Lower leg skin (tissue), 4 donors: ENCODE measurements around the gene IFNG-AS1. TPM values are rescaled to one million over a fixed set of nuclear protein-coding genes. Genes with fewer than 3 reads are reported as not detected.
A peak's percentile ranks its signal among the peaks of the same experiment; 100 is the strongest.

Experiments
- DNase-seq, 2 donors: peaks; one replicate each; pipeline ENCODE4 v3.0.0-alpha.2; 2019; ENCODE audit warnings: low spot score in 2 of 2
- H3K4me3 ChIP-seq: fragments of 200-600 bp; sonication (generic); 2 replicates; pipeline ENCODE4 v1.5.1; 2017; ENCODE audit warnings: mild to moderate bottlenecking, low read depth; ENCODE audit not compliant: poor library complexity, severe bottlenecking
- POLR2A ChIP-seq, 2 donors: fragments of 450-650 bp; IDR thresholded peaks; one replicate each; pipeline ENCODE4 v1.6.1; 2016 to 2017; ENCODE audit warnings: antibody characterized with exemption in 2 of 2, mild to moderate bottlenecking in 1 of 2, moderate library complexity in 1 of 2
- WGBS, 2 donors: methylation state at CpG; one replicate each; pipeline ENCODE4 v1.1.5; 2018; 5-methylcytosine and 5-hydroxymethylcytosine counted together
- intact Hi-C: fragments of 100-400 bp; cut with DNase I; formaldehyde crosslinking; loops from one replicate; pipeline ENCODE4 v1.15.0; 2023; ENCODE audit warnings: low total_unique reads
- total RNA-seq, 4 donors: library from RNA; depleted of rRNA; stranded (reverse); fragments of >200 nt; gene quantifications; one replicate each; pipeline ENCODE4 v1.1.0, GENCODE V29; 2016
- TF ChIP-seq, protein P1 (sequence below), 3 donors: fragments of 450-650 bp; IDR thresholded peaks; one replicate each; pipeline ENCODE4 v1.5.1; 2016; ENCODE audit warnings: antibody characterized with exemption in 3 of 3, mild to moderate bottlenecking in 3 of 3, moderate library complexity in 2 of 3

The IFNG-AS1 gene
- total RNA-seq, 4 donors from 2014 or later = 0.37 to 0.58 TPM; not detected in 2

DNA sequence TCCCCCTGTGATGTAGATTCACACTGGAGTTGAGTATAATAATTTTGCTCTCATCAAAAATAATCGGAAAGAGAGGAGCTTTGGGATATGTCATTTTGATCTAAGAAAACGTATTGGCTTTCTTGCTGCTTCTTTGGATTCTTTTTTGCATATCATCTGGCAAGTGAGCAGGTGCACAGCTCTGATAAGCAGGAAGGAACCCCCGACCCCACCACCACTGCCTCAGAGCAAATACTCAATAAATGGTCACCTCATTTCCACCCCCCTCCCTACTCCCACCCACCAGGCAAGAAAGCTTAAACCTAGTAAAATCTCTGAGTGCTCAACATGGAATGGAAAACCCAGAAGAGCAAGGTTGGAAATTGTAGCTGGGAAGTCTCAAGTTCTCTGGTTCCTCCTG lies 49.4 kb downstream of the IFNG-AS1 start:
- 75 to 80% methylated on average over 3 of the region's 3 CpGs for WGBS, 2 donors
- intact Hi-C loops = no loop called here
- TF ChIP-seq, protein P1, sequence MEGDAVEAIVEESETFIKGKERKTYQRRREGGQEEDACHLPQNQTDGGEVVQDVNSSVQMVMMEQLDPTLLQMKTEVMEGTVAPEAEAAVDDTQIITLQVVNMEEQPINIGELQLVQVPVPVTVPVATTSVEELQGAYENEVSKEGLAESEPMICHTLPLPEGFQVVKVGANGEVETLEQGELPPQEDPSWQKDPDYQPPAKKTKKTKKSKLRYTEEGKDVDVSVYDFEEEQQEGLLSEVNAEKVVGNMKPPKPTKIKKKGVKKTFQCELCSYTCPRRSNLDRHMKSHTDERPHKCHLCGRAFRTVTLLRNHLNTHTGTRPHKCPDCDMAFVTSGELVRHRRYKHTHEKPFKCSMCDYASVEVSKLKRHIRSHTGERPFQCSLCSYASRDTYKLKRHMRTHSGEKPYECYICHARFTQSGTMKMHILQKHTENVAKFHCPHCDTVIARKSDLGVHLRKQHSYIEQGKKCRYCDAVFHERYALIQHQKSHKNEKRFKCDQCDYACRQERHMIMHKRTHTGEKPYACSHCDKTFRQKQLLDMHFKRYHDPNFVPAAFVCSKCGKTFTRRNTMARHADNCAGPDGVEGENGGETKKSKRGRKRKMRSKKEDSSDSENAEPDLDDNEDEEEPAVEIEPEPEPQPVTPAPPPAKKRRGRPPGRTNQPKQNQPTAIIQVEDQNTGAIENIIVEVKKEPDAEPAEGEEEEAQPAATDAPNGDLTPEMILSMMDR (IDR thresholded peaks at IDR 0.05) = no peak
- no peak for TF ChIP-seq POLR2A (IDR thresholded peaks at IDR 0.05)
- no peak overlapping the region for H3K4me3 ChIP-seq
- DNase-seq = no peak

DNA sequence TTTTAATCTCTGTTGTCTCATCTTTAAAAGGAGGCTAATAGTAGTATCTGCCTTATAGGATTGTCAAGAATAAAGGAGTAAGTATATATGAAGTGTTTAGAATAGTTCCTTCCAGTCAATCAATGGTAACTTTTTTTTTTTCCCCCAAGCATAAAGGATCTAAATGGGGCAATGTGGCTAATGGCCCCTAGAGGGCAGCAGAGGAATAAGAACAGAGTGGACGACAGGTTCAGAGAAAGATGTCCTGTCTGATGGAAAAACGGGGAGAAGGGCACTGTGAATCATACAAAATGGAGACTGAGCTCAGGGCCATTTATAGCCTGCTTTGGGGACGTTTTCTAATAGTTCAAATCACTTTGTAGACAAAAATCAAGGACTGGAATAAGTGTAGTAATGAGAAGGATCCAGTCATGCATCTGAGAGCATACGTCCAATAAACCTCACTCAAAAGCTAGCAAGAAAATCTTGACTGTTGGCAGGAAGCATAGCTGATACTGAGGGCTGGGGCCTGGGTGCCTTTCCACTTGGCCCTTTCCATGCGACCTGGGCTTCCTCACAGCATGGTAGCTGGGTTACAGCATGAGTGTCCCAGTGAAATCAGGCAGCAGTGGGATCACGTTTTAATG lies 51.3 kb downstream of the IFNG-AS1 start:
- H3K4me3 ChIP-seq = no peak overlapping the region
- WGBS, 2 donors = 26 to 34% methylated on average over 6 of the region's 6 CpGs
- no peak for TF ChIP-seq POLR2A (IDR thresholded peaks at IDR 0.05)
- TF ChIP-seq, protein P1 (IDR thresholded peaks at IDR 0.05) = no peak
- intact Hi-C loops = no loop called here
- peak in 1 of 2 donors; percentile 49 for DNase-seq

DNA sequence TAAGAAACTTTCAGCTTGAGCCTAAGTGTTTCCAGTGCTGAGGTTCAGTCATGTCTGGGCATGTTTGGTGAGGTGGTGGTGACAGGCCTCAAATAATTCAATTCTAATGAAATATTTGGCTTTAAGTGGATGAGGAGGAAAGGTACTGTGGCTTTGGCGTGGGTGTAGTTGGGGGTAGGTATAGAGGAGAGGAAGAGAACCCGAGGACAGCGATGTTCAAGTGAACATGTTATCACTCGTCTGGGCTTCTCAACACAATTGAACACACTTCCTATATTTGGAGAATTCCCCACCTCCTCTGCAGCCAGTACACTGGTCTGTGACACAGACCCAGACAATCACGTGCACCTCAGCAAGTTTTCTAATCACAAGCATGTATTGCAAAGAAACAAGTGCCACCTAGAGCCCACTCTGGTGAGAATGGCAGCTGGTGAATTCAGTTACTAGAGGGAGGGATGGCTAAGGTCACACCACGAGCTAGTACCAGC lies 53.0 kb downstream of the IFNG-AS1 start:
- TF ChIP-seq, protein P1 (IDR thresholded peaks at IDR 0.05) = no peak
- TF ChIP-seq POLR2A (IDR thresholded peaks at IDR 0.05) = no peak
- no peak for DNase-seq
- intact Hi-C loops = no loop called here
- H3K4me3 ChIP-seq = no peak overlapping the region
- 41 to 45% methylated on average over 6 of the region's 6 CpGs for WGBS, 2 donors

DNA sequence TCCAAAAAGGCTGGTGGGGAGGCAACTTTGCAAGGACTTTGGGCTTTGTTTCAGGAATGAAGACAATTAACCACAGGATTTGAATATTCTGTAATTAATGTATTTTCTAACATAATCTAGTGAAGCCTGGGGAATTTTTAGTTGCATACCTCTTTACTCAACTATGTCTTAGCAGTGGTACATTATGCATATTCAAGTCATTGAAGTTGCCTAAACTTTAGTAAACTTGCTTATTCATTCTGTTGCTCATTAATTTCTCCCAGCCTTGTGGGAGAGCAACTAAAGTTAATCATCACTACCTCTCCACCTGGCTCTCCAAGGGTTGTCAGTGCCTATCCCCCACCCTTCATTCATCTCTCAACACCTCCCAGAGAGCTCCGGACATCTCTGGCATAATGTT lies 54.2 kb downstream of the IFNG-AS1 start:
- no peak for DNase-seq
- no peak for TF ChIP-seq POLR2A (IDR thresholded peaks at IDR 0.05)
- TF ChIP-seq, protein P1 (IDR thresholded peaks at IDR 0.05) = no peak
- WGBS, 2 donors = 92 to 96% methylated on average over 1 of the region's 1 CpG
- no peak overlapping the region for H3K4me3 ChIP-seq
- intact Hi-C loops = no loop called here

DNA sequence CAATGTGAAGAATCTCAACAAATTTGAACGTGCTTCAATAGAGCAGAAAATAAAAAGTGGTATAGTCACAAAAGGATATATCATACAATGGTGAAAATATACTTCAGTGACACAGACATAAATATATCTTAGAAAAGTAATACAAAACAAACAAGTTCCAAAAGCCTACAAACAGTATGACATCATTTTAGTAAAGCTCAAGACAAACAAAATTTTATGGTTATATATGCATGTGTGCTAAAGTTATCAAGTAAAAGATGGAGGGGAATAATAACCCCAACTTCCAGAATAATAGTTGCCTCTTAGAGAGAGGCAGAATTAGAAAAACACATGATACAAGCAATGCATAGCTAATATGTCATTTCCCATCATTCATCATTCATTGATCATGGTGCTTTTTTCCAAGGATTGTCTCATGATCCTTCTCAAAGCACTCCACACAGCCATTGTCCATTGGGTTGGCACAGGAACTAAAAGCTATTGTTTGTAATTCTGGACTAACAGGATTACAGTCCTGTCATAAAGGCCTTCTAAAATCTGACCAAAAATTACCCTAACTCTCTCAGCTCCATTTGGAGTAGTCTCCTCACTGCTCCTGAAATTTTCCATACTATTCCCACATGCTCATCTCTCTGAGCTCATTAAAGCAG lies 59.5 kb downstream of the IFNG-AS1 start:
- TF ChIP-seq, protein P1 (IDR thresholded peaks at IDR 0.05) = no peak
- no peak for TF ChIP-seq POLR2A (IDR thresholded peaks at IDR 0.05)
- H3K4me3 ChIP-seq = no peak overlapping the region
- WGBS, 2 donors = 80 to 94% methylated on average over 1 of the region's 1 CpG
- intact Hi-C loops = no loop called here
- DNase-seq = no peak
